ENCODE data around the gene PLCG1.

DNA sequence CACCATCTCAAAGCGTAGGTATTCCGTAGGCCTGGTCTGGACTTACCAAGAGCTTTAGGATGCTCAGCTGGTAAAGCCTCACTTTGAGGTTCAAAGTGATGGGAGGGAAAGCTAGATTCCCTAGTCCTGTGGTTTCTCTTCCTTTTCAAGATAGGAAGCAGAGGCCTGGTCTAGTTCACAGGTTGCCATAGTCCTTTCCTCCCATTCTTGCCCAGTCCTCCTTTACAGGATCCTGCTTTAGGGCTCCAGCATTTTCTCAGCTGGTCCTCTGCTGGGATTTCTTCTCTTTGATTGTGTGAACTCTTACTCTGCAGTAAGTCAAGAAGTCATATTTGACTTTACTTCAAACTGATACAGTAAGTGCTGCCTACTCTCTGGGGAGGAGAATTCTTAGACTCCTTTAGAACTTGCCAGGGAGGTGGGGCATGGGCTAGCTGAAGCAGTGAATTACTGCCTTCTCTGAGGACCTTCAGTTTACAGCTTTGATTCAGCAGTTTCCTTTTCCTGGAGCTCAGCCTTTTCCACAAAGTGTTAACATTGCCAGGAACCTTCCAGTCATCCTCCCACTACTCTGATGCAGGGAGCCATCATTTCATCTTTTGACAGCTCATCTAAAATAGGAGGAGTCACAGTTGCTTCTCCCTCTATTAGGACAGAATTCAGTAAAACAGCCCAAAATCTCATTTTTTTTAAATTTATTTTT is 42.8 kb upstream of the PLCG1 start:
- TF ChIP-seq EZH2 (IDR thresholded peaks at IDR 0.05; ENCODE audit: low read length): no peak
- TF ChIP-seq CTCF (optimal IDR thresholded peaks at IDR 0.05 in 1 of 3, IDR thresholded peaks at IDR 0.05 in 1 of 3, conservative IDR thresholded peaks at IDR 0.05 in 1 of 3; ENCODE audit: extremely low read depth in 1 of 3, insufficient read depth in 2 of 3, low read length in 3 of 3): no peak
